Endothelial cell of umbilical vein (primary cell): Measurements from ENCODE around the gene KCNS3.

Experiments used
- MAX ChIP-seq: IDR thresholded peaks from 2 replicates; pipeline ENCODE4 v1.6.1; 2011; ENCODE audit not compliant: insufficient read depth, insufficient read length
- POLR2A ChIP-seq: IDR thresholded peaks from 2 replicates; pipeline ENCODE4 v1.6.1; 2012; ENCODE audit warnings: low read depth, mild to moderate bottlenecking, control low read depth, low read length
- POLR2AphosphoS5 ChIP-seq: IDR thresholded peaks from 2 replicates; pipeline ENCODE4 v1.6.1; 2012; ENCODE audit warnings: low read depth, mild to moderate bottlenecking, control low read depth, low read length, moderate library complexity; ENCODE audit not compliant: insufficient read depth

GRCh38 chr2:17951563-17951962 is 73.1 kb downstream of the KCNS3 start:
- TF ChIP-seq POLR2A (no peak), POLR2AphosphoS5 (no peak), MAX (no peak)
